A673 (cell line): ENCODE data around the gene ZNF212.

Experiments used
- CTCF ChIP-seq: fragments of 300-800, 200-600 bp; sonication (generic); conservative IDR thresholded peaks from 2 replicates; pipeline ENCODE4 v1.5.1; 2017; ENCODE audit warnings: low read depth, mild to moderate bottlenecking, antibody characterized with exemption, low read length, moderate library complexity, mixed read lengths
- EZH2 ChIP-seq: fragments of 200-600 bp; sonication (generic); IDR thresholded peaks from 2 replicates; pipeline ENCODE4 v1.6.1; 2017; ENCODE audit warnings: borderline replicate concordance, low read depth, mild to moderate bottlenecking, mixed read lengths, antibody characterized with exemption, low read length; ENCODE audit not compliant: poor library complexity, severe bottlenecking

GRCh38 chr7:149228831-149229471, 10.5 kb upstream of the ZNF212 start:
- TF ChIP-seq CTCF (no peak), EZH2 (no peak)
